ENCODE measurements around the gene SRPK3. TPM values are rescaled to one million over a fixed set of nuclear protein-coding genes. Genes with fewer than 3 reads are reported as not detected.

SRPK3 gene
- total and polyA plus RNA-seq, 2 experiments from 2014 or later, result 0.15 TPM; not detected in 1

GRCh38 chrX:153784325-153784967, 3.6 kb downstream of the SRPK3 start (continued):
- no peak for TF ChIP-seq NANOG (IDR thresholded peaks at IDR 0.05; ENCODE audit: borderline replicate concordance)
- no peak for TF ChIP-seq REST (IDR thresholded peaks at IDR 0.05; ENCODE audit: unreplicated experiment)
- TF ChIP-seq CREB1 (CRISPR knock-in tag; IDR thresholded peaks at IDR 0.05; ENCODE audit: low read depth), result no peak
- TF ChIP-seq ZNF114 (CRISPR knock-in tag; IDR thresholded peaks at IDR 0.05), result no peak
- TF ChIP-seq ZNF331 (CRISPR knock-in tag; IDR thresholded peaks at IDR 0.05; ENCODE audit: low read depth), result no peak

- no peaks in the 10 kb centered on the region for H3K36me3 ChIP-seq (ENCODE audit: insufficient read depth)
- Mint-ChIP-seq H3K4me3 (no peak overlapping the region), H3K9me3 (no peaks in the 10 kb centered on the region), H3K4me1 (no peaks in the 10 kb centered on the region), H3K27me3 (ENCODE audit: insufficient read depth, low read depth, poor library complexity) (peaks cover 4% of the 10 kb centered on the region), H3K27ac (no peak overlapping the region), H3K36me3 (ENCODE audit: low read depth) (peaks cover 3% of the 10 kb centered on the region; the same call in 1 of the 3 replicates)
- no peaks in the 10 kb centered on the region for H3K4me1 ChIP-seq (ENCODE audit: insufficient read depth)
- no peak overlapping the region for H2AFZ ChIP-seq
- no peaks in the 10 kb centered on the region for H4K20me1 ChIP-seq (replicated peaks; ENCODE audit: insufficient read depth)
- no peak overlapping the region for H3K4me2 ChIP-seq
- H3K27ac ChIP-seq (ENCODE audit: low read depth), result no peak overlapping the region
- DNase-seq (ENCODE audit: low spot score) (no peak), ATAC-seq (no peak)
- H3K4me3 ChIP-seq, result no peak overlapping the region
- no peaks in the 10 kb centered on the region for H3K27me3 ChIP-seq (ENCODE audit: insufficient read depth)
- H3K79me2 ChIP-seq (replicated peaks; ENCODE audit: insufficient read depth), result peaks cover 2% of the 10 kb centered on the region; the same call in 1 of the 2 replicates
- TF ChIP-seq EZH2 (IDR thresholded peaks at IDR 0.05; ENCODE audit: low read depth, unreplicated experiment) (no peak), STAT1 (IDR thresholded peaks at IDR 0.05; ENCODE audit: unreplicated experiment) (no peak), EZH2phosphoT487 (IDR thresholded peaks at IDR 0.05; ENCODE audit: unreplicated experiment) (no peak), NANOG (IDR thresholded peaks at IDR 0.05; ENCODE audit: borderline replicate concordance) (no peak), ZNF331 (CRISPR knock-in tag; IDR thresholded peaks at IDR 0.05; ENCODE audit: low read depth) (no peak), CTCF (conservative IDR thresholded peaks at IDR 0.05; ENCODE audit: low read depth in 2 of 2) (no peak)
- no peaks in the 10 kb centered on the region for H3F3A ChIP-seq (replicated peaks; ENCODE audit: low read depth)
- no peaks in the 10 kb centered on the region for H3K9me2 ChIP-seq (ENCODE audit: insufficient read depth)
These were observed 5.8 kb downstream of the SRPK3 start for GRCh38 chrX:153786669-153787068.
